GF-D8 (cell line): ENCODE results near the gene RALA.
A peak's percentile ranks its signal among the peaks of the same experiment; 100 is the strongest.
"Not testable (repeated sequence)": the region's sequence is repeated elsewhere in the genome, so short reads cannot be mapped to it uniquely, and the experiment has no call there.

ENCODE experiments used
- DNase-seq: peaks from one replicate; lab custom pipeline; 2025; lab: John Stamatoyannopoulos, UW

RALA gene

DNA sequence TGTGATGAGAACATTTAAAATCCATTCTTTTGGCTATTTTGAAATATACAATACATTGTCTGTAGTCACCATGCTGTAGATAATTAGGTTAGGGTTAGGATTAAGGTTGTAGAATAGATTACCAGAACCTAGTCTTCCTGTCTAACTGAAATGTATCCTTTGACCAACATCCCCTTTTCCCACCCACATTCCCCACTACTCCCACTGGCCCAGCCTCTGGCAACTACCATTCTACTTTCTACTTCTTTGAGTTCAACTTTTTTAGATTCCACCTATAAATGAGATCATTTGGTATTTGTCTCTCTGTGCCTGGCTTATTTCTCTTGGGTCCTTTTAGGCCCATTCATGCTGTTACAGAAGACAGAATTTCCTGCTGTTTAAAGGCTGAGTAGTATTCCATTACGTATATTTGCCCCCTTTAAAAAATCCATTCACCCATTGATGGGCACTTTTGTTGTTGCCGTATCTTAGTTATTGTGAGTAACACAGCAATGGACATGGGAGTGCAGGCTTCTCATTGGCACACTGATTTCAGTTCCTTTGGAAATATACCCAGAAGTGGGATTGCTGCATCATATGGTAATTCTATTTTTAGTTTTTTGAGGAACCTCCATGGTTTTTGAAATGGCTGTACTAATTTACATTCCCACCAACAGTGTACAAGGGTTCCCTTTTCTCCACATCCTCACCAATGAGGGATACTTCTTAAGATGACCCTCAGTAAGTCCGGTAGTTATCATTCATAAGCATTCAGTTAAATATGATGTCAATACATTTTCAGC lies 104.0 kb downstream of the RALA start:
- DNase-seq: no peak

GRCh38 chr7:39732837-39733804 lies 109.7 kb downstream of the RALA start:
- DNase-seq: peak; percentile 88

- peak; percentile 28 for DNase-seq
Measured at GRCh38 chr7:39733881-39734632, 110.7 kb downstream of the RALA start.

DNA sequence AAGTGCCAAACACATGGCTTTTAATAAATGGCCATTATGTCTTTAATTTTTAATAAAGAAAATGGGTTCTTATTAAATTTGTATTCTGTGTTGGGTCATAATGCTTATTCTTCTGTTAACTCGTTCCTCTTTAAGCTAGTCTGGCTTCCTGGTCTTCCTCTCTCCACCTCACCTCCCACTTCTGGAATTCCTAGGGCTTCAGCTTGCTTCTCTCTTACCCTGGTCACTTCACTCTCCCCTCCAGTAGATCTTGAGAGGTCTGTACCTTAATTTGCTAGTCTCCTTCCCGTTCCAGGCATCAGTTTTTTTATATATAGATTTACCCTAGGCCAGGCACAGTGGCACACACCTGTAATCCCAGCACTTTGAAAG lies 111.2 kb downstream of the RALA start:
- no peak for DNase-seq

DNA sequence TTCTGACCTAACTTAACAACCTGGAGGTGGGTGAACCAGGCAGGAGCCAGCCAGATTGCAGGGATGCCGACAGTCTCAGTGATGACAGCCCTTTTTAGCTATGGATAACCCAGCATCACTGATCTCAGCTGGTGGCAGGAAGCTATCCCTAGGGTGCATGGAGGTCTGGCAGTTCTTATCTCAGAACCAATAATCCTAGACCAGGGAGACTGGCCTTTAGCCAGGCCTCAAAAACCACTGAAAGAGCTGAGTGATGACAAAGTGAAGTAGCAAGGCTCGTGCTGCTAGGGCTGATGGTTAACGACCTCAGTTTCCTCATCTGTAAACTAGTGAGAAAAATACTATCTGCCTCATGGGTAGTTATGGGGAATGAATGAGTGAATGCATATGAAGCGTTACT lies 112.5 kb downstream of the RALA start:
- DNase-seq: no peak

DNA sequence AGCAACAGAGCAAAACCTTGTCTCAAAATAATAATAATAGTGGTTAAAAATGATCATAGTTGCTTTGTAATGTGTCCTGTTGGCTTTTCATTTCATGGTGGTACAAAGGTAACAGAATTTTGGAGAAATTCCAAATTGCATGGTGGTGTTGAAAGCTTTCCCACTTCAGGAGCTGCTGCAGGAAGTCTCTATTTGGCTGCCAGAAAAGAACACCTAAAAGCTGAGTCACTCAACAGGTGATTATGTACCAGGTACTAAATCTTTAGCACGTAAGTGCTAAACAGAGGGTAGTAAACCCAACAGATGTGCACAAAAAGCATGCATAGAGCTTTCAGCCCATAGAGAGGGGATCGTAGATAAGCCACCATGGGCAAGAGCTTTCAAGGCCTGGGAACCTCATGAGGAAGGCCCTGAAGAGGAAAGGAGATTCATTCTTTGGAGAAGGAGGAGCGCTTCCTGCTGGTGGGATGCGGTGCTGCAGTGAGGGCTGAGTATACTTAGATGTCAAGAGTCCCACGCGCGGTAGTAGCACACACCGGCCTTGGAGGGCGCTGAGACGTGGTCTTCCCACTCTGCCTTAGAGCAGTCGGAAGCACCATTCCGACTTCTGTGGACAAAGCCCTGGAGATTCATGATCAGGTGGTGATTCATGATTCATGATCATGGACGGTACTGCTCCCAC lies 118.7 kb downstream of the RALA start:
- DNase-seq: peak; percentile 21

DNA sequence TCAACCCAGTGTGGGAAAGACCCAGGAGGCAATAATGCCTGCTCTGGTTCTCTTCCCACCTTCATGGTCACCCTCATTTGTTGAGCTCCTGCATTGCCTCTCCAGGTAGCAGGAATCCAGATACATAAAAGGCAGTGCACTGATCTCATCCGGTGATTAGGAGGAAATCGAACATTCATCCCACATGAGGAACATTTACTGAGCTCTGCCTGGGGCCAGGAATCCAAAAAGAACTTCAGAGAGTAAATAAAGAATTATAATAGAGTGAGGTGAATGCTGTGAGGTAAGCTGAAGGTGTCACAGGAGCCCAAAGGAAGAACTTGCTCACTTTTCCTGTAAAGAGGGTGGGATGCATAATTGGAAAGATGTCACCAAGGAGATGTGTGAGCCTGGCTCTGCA lies 121.2 kb downstream of the RALA start:
- DNase-seq: no peak

- no peak for DNase-seq
Measured at GRCh38 chr7:39745320-39745719, 121.9 kb downstream of the RALA start.

DNA sequence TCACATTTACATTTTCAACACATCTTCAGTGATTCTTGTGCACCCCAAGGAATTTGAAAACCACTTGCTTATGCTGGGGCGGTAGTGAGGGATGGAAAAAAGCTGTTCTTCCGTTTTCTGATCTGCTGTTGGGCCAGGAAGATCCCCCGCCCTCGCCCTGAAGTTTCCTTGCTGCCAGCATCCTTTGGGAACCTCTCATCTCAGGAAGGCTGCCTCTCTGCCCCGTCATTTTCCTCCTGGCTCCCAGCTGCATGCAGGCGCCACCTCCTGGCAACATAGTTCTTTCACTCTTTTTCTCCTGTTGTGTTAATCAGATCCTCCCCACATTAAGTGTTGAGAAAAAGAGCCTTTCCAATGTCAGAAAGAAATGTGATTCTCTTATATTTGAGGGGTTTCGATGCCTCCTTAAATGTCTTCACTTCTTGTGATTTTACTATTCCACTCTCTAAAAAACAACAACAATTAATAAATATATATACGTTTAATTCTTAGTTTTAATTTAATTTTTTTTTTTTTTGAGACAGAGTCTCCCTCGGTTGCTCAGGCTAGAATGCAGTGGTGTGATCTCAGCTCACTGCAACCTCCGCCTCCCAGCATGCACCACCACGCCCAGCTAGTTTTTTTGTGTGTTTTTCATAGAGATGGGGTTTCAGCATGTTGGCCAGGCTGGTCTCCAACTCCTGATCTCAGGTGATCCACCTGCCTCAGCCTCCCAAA lies 122.9 kb downstream of the RALA start:
- DNase-seq: peak; percentile 30

GRCh38 chr7:39749177-39749576 lies 125.8 kb downstream of the RALA start:
- no peak for DNase-seq

DNA sequence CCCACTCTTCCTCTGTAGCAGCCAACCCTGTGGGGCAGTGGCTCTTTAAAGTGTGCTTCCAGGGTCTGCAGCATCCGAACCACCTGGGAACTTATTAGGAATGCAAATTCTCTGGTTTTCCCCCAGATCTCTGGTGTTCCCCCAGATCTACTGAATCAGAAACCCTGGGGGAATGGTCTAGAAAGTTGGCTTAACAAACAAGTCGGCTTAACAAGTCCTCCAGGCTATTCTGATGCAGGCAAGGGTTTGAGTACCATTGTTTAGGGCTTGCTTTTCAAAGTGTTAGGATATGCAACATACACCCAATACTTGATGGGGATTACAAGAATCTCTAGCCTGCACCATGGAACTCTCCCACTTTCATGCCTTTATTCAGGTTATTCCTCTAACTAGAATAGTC lies 126.3 kb downstream of the RALA start:
- no peak for DNase-seq

DNA sequence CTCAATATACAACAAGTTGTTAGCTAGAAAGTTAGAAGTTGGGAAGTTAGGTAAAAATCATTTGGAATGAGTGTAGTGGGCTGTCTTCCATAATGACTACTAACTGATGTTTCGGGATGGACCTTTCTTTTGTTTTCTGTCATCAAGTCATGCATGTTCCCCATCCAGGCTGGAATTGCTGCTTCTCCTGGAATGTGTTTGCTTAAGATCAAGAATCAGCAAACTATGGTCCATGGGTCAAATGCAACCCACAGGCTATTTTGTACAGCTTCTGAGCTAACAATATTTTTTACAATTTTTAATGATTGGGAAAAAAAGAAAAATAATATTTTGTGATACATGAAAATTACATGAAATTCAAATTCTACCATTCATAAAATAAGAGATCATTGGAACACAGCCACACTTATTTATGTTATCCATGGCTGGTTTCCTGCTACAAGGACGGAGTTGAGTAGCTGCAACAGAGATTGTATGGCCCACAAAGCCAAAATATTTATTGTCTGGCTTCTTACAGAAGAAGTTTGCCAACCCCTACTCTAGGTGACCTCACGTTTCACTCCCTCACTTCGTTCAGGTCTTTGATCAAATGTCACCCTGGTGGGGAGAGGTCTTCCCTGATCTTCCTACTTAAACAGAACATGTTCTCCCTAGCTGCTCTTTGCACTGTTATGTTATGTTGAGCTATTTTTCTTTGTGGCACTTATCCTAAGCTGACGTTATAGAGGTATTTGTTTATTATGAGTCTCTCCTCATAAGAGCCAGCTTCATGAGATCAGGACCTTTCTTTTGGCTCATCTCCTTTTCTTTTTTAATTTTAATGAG lies 127.1 kb downstream of the RALA start:
- DNase-seq: no peak

DNA sequence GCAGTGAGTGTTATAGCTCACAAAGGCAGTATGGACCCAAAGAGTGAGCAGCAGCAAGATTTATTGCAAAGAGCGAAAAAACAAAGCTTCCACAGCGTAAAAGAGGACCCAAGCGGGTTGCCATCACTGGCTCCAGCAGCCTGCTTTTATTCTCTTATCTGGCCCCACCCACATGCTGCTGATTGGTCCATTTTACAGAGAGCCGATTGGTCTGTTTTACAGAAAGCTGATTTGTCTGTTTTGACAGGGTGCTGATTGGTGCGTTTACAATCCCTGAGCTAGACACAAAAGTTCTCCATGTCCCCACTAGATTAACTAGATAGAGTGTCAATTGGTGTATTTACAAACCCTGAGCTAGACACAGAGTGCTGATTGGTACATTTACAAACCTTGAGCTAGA lies 129.9 kb downstream of the RALA start:
- not testable (repeated sequence) for DNase-seq

DNA sequence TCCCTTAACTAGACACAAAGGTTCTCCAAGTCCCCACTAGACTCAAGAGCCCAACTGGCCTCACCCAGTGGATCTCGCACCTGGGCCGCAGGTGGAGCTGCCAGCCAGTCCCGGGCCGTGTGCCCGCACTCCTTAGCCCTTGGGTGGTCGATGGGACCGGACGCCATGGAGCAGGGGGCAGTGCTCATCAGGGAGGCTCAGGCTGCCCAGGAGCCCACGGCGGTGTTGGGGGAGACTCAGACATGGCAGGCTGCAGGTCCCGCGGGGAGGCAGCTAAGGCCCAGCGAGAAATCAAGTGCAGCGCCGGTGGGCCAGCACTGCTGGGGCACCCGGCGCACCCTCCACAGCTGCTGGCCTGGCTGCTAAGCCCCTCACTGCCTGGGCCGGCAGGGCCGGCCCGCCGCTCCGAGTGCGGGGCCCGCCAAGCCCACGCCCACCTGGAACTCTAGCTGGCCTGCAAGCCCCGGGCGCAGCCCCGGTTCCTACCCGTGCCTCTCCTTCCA lies 130.5 kb downstream of the RALA start:
- no peak for DNase-seq

GRCh38 chr7:39754326-39755120 lies 131.2 kb downstream of the RALA start:
- DNase-seq: no peak

DNA sequence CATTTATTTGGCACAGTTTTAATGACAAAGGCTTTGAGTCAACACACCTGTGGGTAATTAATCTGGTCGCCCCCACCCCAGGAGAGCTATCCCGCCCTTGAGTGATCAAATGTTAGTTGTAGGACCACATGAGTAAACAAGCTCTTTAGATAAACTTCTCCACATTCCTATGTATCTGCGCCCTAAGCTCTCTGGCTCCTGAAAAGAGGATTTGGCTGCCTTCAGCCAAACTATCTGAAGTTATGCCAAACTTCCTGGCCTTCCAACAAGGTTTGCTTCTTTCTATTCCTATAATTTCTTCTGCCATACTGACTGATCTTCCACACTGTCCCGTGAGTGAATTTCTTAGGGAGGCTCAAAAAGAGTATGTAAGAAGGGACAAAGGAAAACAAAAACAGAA lies 134.2 kb downstream of the RALA start:
- DNase-seq: no peak
